Measurements from ENCODE around the gene NFIA. TPM values are rescaled to one million over a fixed set of nuclear protein-coding genes. Genes with fewer than 3 reads are reported as not detected.

The NFIA gene
- total and polyA plus RNA-seq, 2 donors (not counting 1 experiment from before 2014, with no cell fraction given), result 0.28 to 0.54 TPM

- Histone ChIP-seq H3K9me3 (ENCODE audit: control extremely low read depth in 1 of 3, control insufficient read depth in 2 of 3, insufficient read depth in 1 of 3, low read length in 2 of 3) (no peaks in the 10 kb centered on the region), H3K27me3 (replicated peaks in 1 of 4; ENCODE audit: control extremely low read depth in 1 of 4, control insufficient read depth in 3 of 4, insufficient read depth in 4 of 4, low read length in 3 of 4) (peaks cover 0 to under 1% (median 0%) of the 10 kb centered on the region in 4 experiments), H3K36me3 (replicated peaks in 1 of 2; ENCODE audit: control extremely low read depth in 1 of 2, control insufficient read depth in 1 of 2, extremely low read depth in 1 of 2, insufficient read depth in 2 of 2, low read length in 1 of 2) (no peaks in the 10 kb centered on the region), H3K4me3 (ENCODE audit: control extremely low read depth in 1 of 5, extremely low read depth in 1 of 5, insufficient read depth in 1 of 5, low read depth in 2 of 5, low read length in 4 of 5) (no peak overlapping the region), H3K27ac (ENCODE audit: low read length in 2 of 2) (no peak overlapping the region), H3K4me2 (replicated peaks; ENCODE audit: low read depth, low read length, poor library complexity, severe bottlenecking) (no peak overlapping the region), H3K4me1 (ENCODE audit: control insufficient read depth in 2 of 2, insufficient read depth in 2 of 2, low read length in 2 of 2) (no peaks in the 10 kb centered on the region), H3K79me2 (ENCODE audit: control insufficient read depth, insufficient read depth, low read length) (no peaks in the 10 kb centered on the region), H3K9ac (ENCODE audit: low read length) (no peak overlapping the region), H4K20me1 (ENCODE audit: control insufficient read depth, insufficient read depth, low read length, poor library complexity, severe bottlenecking) (no peaks in the 10 kb centered on the region), H2AFZ (ENCODE audit: insufficient read depth, low read depth, low read length, poor library complexity, severe bottlenecking) (no peak overlapping the region)
- TF ChIP-seq CTCF (IDR thresholded peaks at IDR 0.05), result no peak
- no peak for TF ChIP-seq EZH2 (IDR thresholded peaks at IDR 0.05; ENCODE audit: borderline replicate concordance, insufficient read depth, low read depth, low read length, poor library complexity, severe bottlenecking)
- ChIA-PET POLR2A (no interaction called here), CTCF (no interaction called here)
- WGBS (ENCODE audit: insufficient coverage), result no CpG with 5 or more reads among the region's 11 CpGs
- ATAC-seq (ENCODE audit: low read depth) (no peak), DNase-seq (no peak)
- H3K27me3 Mint-ChIP-seq, result peaks cover 8% of the 10 kb centered on the region
- H3K9me3 Mint-ChIP-seq (ENCODE audit: insufficient read depth), result no peaks in the 10 kb centered on the region
- H3K27ac Mint-ChIP-seq, result no peak overlapping the region
- intact Hi-C loops (cut with micrococcal nuclease), result loop anchor here (10.0 kb wide), 1 partner anchor 148 kb away; no protein-coding TSS in a partner anchor
- H3K4me1 Mint-ChIP-seq, result no peaks in the 10 kb centered on the region
- no peak overlapping the region for H3K4me3 Mint-ChIP-seq
These were observed 120.7 kb downstream of the NFIA start for GRCh38 chr1:61202854-61203598.

DNA sequence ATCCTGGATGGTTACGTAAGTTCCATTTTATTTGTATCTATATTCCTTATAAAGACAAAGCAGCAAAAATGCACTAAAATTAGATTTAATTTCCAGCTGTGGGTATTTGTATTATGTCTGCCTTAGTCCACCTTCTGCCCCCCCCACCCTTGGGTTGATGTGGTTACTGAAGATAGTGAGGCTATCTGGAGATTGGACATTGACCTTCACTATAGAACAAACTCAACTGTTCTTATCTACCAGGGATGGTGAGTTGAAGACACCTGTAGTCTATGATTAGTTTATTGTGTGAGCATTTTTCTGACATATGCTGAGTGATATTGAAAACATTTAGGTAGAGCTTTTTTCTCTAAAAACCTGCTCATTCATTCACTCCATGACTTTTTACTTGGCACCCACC, 122.2 kb downstream of the NFIA start:
- H4K20me1 ChIP-seq (ENCODE audit: control insufficient read depth, insufficient read depth, low read length, poor library complexity, severe bottlenecking), result no peaks in the 10 kb centered on the region
- H3K27ac ChIP-seq (ENCODE audit: low read length in 2 of 2), result no peak overlapping the region
- no peak overlapping the region for H2AFZ ChIP-seq (ENCODE audit: insufficient read depth, low read depth, low read length, poor library complexity, severe bottlenecking)
- no peaks in the 10 kb centered on the region for H3K79me2 ChIP-seq (ENCODE audit: control insufficient read depth, insufficient read depth, low read length)
- DNase-seq, result no peak
- Mint-ChIP-seq H3K9me3 (ENCODE audit: insufficient read depth) (no peaks in the 10 kb centered on the region), H3K27ac (no peak overlapping the region), H3K4me1 (no peaks in the 10 kb centered on the region), H3K4me3 (no peak overlapping the region), H3K27me3 (peaks cover 13% of the 10 kb centered on the region)
- ChIA-PET CTCF (no interaction called here), POLR2A (no interaction called here)
- H3K4me1 ChIP-seq (ENCODE audit: control insufficient read depth in 2 of 2, insufficient read depth in 2 of 2, low read length in 2 of 2), result no peaks in the 10 kb centered on the region
- H3K4me2 ChIP-seq (replicated peaks; ENCODE audit: low read depth, low read length, poor library complexity, severe bottlenecking), result no peak overlapping the region
- no CpG with 5 or more reads among the region's 1 CpG for WGBS (ENCODE audit: insufficient coverage)
- intact Hi-C loops (cut with micrococcal nuclease), result loop anchor here (10.0 kb wide), 1 partner anchor 150 kb away; no protein-coding TSS in a partner anchor
- H3K4me3 ChIP-seq (ENCODE audit: control extremely low read depth in 1 of 5, extremely low read depth in 1 of 5, insufficient read depth in 1 of 5, low read depth in 2 of 5, low read length in 4 of 5), result no peak overlapping the region
- peaks cover 0 to 4% (median 0%) of the 10 kb centered on the region in 4 experiments for H3K27me3 ChIP-seq (replicated peaks in 1 of 4; ENCODE audit: control extremely low read depth in 1 of 4, control insufficient read depth in 3 of 4, insufficient read depth in 4 of 4, low read length in 3 of 4)
- H3K36me3 ChIP-seq (replicated peaks in 1 of 2; ENCODE audit: control extremely low read depth in 1 of 2, control insufficient read depth in 1 of 2, extremely low read depth in 1 of 2, insufficient read depth in 2 of 2, low read length in 1 of 2), result no peaks in the 10 kb centered on the region
- no peak overlapping the region for H3K9ac ChIP-seq (ENCODE audit: low read length)
- H3K9me3 ChIP-seq (ENCODE audit: control extremely low read depth in 1 of 3, control insufficient read depth in 2 of 3, insufficient read depth in 1 of 3, low read length in 2 of 3), result no peaks in the 10 kb centered on the region
- no peak for ATAC-seq (ENCODE audit: low read depth)
- no peak for TF ChIP-seq EZH2 (IDR thresholded peaks at IDR 0.05; ENCODE audit: borderline replicate concordance, insufficient read depth, low read depth, low read length, poor library complexity, severe bottlenecking)
- no peak for TF ChIP-seq CTCF (IDR thresholded peaks at IDR 0.05)

Measured in B cell (primary cell).